Measurements from ENCODE around the gene TCF19. TPM values are rescaled to one million over a fixed set of nuclear protein-coding genes. Genes with fewer than 3 reads are reported as not detected.

Gene TCF19
- total RNA-seq, 1 experiment from 2014 or later, result 15.0 TPM

GRCh38 chr6:31202259-31203166, 44.1 kb downstream of the TCF19 start:
- H3K79me2 ChIP-seq (ENCODE audit: insufficient read depth, low read length), result no peaks in the 10 kb centered on the region
- H3K4me2 ChIP-seq (ENCODE audit: insufficient read depth, insufficient read length, low read length), result no peak overlapping the region
- H3K4ac ChIP-seq (ENCODE audit: low read depth, low read length), result no peak overlapping the region

More at GRCh38 chr6:31202259-31203166, 44.1 kb downstream of the TCF19 start:
- peaks cover 13% of the 10 kb centered on the region; the same call in 1 of the 2 replicates for H3K4me1 ChIP-seq (ENCODE audit: insufficient read depth, low read length)
- no peak overlapping the region for H3K27ac Mint-ChIP-seq
- H2BK20ac ChIP-seq (ENCODE audit: low read depth, low read length, poor library complexity, severe bottlenecking), result no peak overlapping the region
- no peak overlapping the region for H3K18ac ChIP-seq (ENCODE audit: insufficient read length, low read depth, low read length)
- H3K14ac ChIP-seq (ENCODE audit: insufficient read depth, low read length), result 0 out of 2 replicates have a peak overlapping the region, but pooled peaks have one; percentile 31
- no peak overlapping the region for H2AFZ ChIP-seq (ENCODE audit: low read length)
- peaks cover 5% of the 10 kb centered on the region for H3K23me2 ChIP-seq (ENCODE audit: insufficient read length, low read depth, low read length, poor library complexity, severe bottlenecking)
- H3K23ac ChIP-seq (ENCODE audit: insufficient read length, low read depth, low read length), result no peak overlapping the region
- no peak overlapping the region for H2BK120ac ChIP-seq (ENCODE audit: low read depth, low read length, poor library complexity, severe bottlenecking)
- no peak overlapping the region for H3K27ac ChIP-seq (ENCODE audit: insufficient read length, low read depth, low read length)
- TF ChIP-seq CTCF (conservative IDR thresholded peaks at IDR 0.05), result no peak
- no peak overlapping the region for H2BK15ac ChIP-seq (ENCODE audit: low read depth, low read length)
- H3K27me3 Mint-ChIP-seq (ENCODE audit: low read depth), result peaks cover 3% of the 10 kb centered on the region; the same call in 1 of the 2 replicates
- peaks cover 20 to 23% of the 10 kb centered on the region in 2 experiments for H3K4me1 Mint-ChIP-seq
- no peak overlapping the region for H4K5ac ChIP-seq (ENCODE audit: insufficient read length, low read depth, low read length)
- H3K56ac ChIP-seq (ENCODE audit: insufficient read length, low read depth, low read length), result no peak overlapping the region
- WGBS (ENCODE audit: extremely low coverage, insufficient read length, low lambda C conversion rate), result no CpG with 5 or more reads among the region's 11 CpGs
- H4K20me1 ChIP-seq (ENCODE audit: control insufficient read depth, insufficient read depth, insufficient read length), result no peaks in the 10 kb centered on the region
- H3K9ac ChIP-seq (ENCODE audit: extremely low read depth, insufficient read length, low read length), result no peak overlapping the region
- H2BK12ac ChIP-seq (ENCODE audit: insufficient read length, low read depth, low read length), result no peak overlapping the region
- H4K91ac ChIP-seq (ENCODE audit: insufficient read length, low read depth, low read length), result no peak overlapping the region
- H3T11ph ChIP-seq (ENCODE audit: low read length), result no peak overlapping the region
- H3K9me3 Mint-ChIP-seq, result peaks cover 5 to 7% of the 10 kb centered on the region in 2 experiments
- H2BK5ac ChIP-seq (ENCODE audit: insufficient read length, low read length), result no peak overlapping the region
- no peaks in the 10 kb centered on the region for H3K79me1 ChIP-seq (ENCODE audit: insufficient read depth, low read depth, low read length, poor library complexity, severe bottlenecking)
- no peaks in the 10 kb centered on the region for H3K27me3 ChIP-seq (ENCODE audit: insufficient read depth, low read length)
- H3K9me3 ChIP-seq (ENCODE audit: control insufficient read depth, low read depth, low read length), result no peaks in the 10 kb centered on the region
- DNase-seq, result no peak
- H3K36me3 Mint-ChIP-seq (ENCODE audit: insufficient read depth in 1 of 3, low read depth in 3 of 3), result peaks cover 4 to 9% (median 5%) of the 10 kb centered on the region in 3 experiments; a peak in 5 of 7 replicates
- H3K4me3 Mint-ChIP-seq, result peak overlapping the region in 1 of 2 experiments; percentile 57; a peak in 2 of 5 replicates
- H2AK5ac ChIP-seq (ENCODE audit: insufficient read length, low read length), result no peak overlapping the region
- H4K8ac ChIP-seq (replicated peaks; ENCODE audit: insufficient read length, low read depth, low read length), result no peak overlapping the region

Measured in H9 (cell line).